SW 1271 (cell line): ENCODE results near the gene CAMTA1.

Source experiments
- DNase-seq, 2 experiments: peaks; one replicate each; lab custom pipeline; 2025; lab: John Stamatoyannopoulos, UW

Gene CAMTA1

GRCh38 chr1:6928106-6928885 is 143.0 kb downstream of the CAMTA1 start:
- DNase-seq = no peak

- DNase-seq = no peak
These were observed 145.6 kb downstream of the CAMTA1 start for GRCh38 chr1:6930732-6931300.

- no peak for DNase-seq
These were observed 150.2 kb downstream of the CAMTA1 start for GRCh38 chr1:6935361-6935883.

GRCh38 chr1:6935911-6936690 is 150.8 kb downstream of the CAMTA1 start:
- DNase-seq = no peak

- DNase-seq = no peak
These were observed 151.8 kb downstream of the CAMTA1 start for GRCh38 chr1:6937048-6937447.

- DNase-seq = no peak
These were observed 154.1 kb downstream of the CAMTA1 start for GRCh38 chr1:6939363-6939762.

GRCh38 chr1:6941786-6942185 is 156.5 kb downstream of the CAMTA1 start:
- no peak for DNase-seq

GRCh38 chr1:6942990-6943389 is 157.7 kb downstream of the CAMTA1 start:
- DNase-seq = no peak

- DNase-seq = no peak
These were observed 159.2 kb downstream of the CAMTA1 start for GRCh38 chr1:6944434-6944833.

GRCh38 chr1:6947952-6948351 is 162.7 kb downstream of the CAMTA1 start:
- DNase-seq = no peak

GRCh38 chr1:6948416-6948815 is 163.2 kb downstream of the CAMTA1 start:
- no peak for DNase-seq

GRCh38 chr1:6948861-6949260 is 163.6 kb downstream of the CAMTA1 start:
- no peak for DNase-seq

- no peak for DNase-seq
These were observed 164.9 kb downstream of the CAMTA1 start for GRCh38 chr1:6950001-6950765.

- DNase-seq = no peak
These were observed 166.3 kb downstream of the CAMTA1 start for GRCh38 chr1:6951536-6951935.

- no peak for DNase-seq
These were observed 168.0 kb downstream of the CAMTA1 start for GRCh38 chr1:6953216-6953615.

- no peak for DNase-seq
These were observed 168.7 kb downstream of the CAMTA1 start for GRCh38 chr1:6953907-6954364.

GRCh38 chr1:6954591-6954990 is 169.3 kb downstream of the CAMTA1 start:
- no peak for DNase-seq

- DNase-seq = no peak
These were observed 170.3 kb downstream of the CAMTA1 start for GRCh38 chr1:6955357-6956094.

- DNase-seq = no peak
These were observed 171.4 kb downstream of the CAMTA1 start for GRCh38 chr1:6956488-6957159.

- DNase-seq = no peak
These were observed 172.1 kb downstream of the CAMTA1 start for GRCh38 chr1:6957341-6957740.
